ENCODE measurements around the gene ZNF618. TPM values are rescaled to one million over a fixed set of nuclear protein-coding genes. Genes with fewer than 3 reads are reported as not detected.

Gene ZNF618
- total RNA-seq, 2 experiments from 2014 or later: not detected

- Histone ChIP-seq H4K20me1 (ENCODE audit: insufficient read depth, low read length) (no peaks in the 10 kb centered on the region), H3K79me2 (ENCODE audit: insufficient read depth, low read depth, low read length) (no peaks in the 10 kb centered on the region), H3K4me2 (ENCODE audit: low read length) (no peak overlapping the region), H3K9me2 (ENCODE audit: insufficient read depth, low read length) (no peaks in the 10 kb centered on the region), H3K9me3 (ENCODE audit: low read length) (no peaks in the 10 kb centered on the region), H2AFZ (ENCODE audit: low read length) (no peak overlapping the region), H3K4me1 (ENCODE audit: insufficient read depth, low read length, poor library complexity, severe bottlenecking) (no peaks in the 10 kb centered on the region), H3K36me3 (ENCODE audit: insufficient read depth, low read length) (no peaks in the 10 kb centered on the region), H3K4me3 (ENCODE audit: low read depth, low read length, poor library complexity, severe bottlenecking) (no peak overlapping the region), H3K27ac (ENCODE audit: low read depth, low read length, poor library complexity, severe bottlenecking) (no peak overlapping the region)
- no TSS peak for BruUV-seq (replicated peaks)
- POLR2A ChIA-PET: no interaction called here
- TF ChIP-seq EZH2phosphoT487 (IDR thresholded peaks at IDR 0.05; ENCODE audit: borderline replicate concordance, low read depth, low read length) (no peak), CTCF (conservative IDR thresholded peaks at IDR 0.05; ENCODE audit: low read length) (no peak)
- no peak for DNase-seq (ENCODE audit: low spot score)
- intact Hi-C loops (cut with micrococcal nuclease; ENCODE audit: unreplicated experiment): no loop called here
- CTCF ChIA-PET (ENCODE audit: unreplicated experiment): no interaction called here
Measured at GRCh38 chr9:113998114-113998513, 122.0 kb downstream of the ZNF618 start.

GRCh38 chr9:113998525-113999255, 122.6 kb downstream of the ZNF618 start:
- intact Hi-C loops (cut with micrococcal nuclease; ENCODE audit: unreplicated experiment): no loop called here
- H3K79me2 ChIP-seq (ENCODE audit: insufficient read depth, low read depth, low read length): no peaks in the 10 kb centered on the region
- CTCF ChIA-PET (ENCODE audit: unreplicated experiment): no interaction called here
- no peaks in the 10 kb centered on the region for H3K4me1 ChIP-seq (ENCODE audit: insufficient read depth, low read length, poor library complexity, severe bottlenecking)
- H3K4me2 ChIP-seq (ENCODE audit: low read length): no peak overlapping the region
- no peak overlapping the region for H3K27ac ChIP-seq (ENCODE audit: low read depth, low read length, poor library complexity, severe bottlenecking)
- no TSS peak for BruUV-seq (replicated peaks)
- TF ChIP-seq CTCF (conservative IDR thresholded peaks at IDR 0.05; ENCODE audit: low read length) (0 out of 2 replicates have a peak, but pooled peaks have one; percentile 13), EZH2phosphoT487 (IDR thresholded peaks at IDR 0.05; ENCODE audit: borderline replicate concordance, low read depth, low read length) (no peak)
- no peak overlapping the region for H2AFZ ChIP-seq (ENCODE audit: low read length)
- H4K20me1 ChIP-seq (ENCODE audit: insufficient read depth, low read length): no peaks in the 10 kb centered on the region
- H3K4me3 ChIP-seq (ENCODE audit: low read depth, low read length, poor library complexity, severe bottlenecking): no peak overlapping the region
- DNase-seq (ENCODE audit: low spot score): no peak
- no peaks in the 10 kb centered on the region for H3K9me3 ChIP-seq (ENCODE audit: low read length)
- no peaks in the 10 kb centered on the region for H3K36me3 ChIP-seq (ENCODE audit: insufficient read depth, low read length)
- H3K9me2 ChIP-seq (ENCODE audit: insufficient read depth, low read length): no peaks in the 10 kb centered on the region
- POLR2A ChIA-PET: no interaction called here

- ChIA-PET POLR2A (no interaction called here), CTCF (ENCODE audit: unreplicated experiment) (no interaction called here)
- H3K36me3 ChIP-seq (ENCODE audit: insufficient read depth, low read length): no peaks in the 10 kb centered on the region
- DNase-seq (ENCODE audit: low spot score): no peak
- no peak overlapping the region for H3K4me3 ChIP-seq (ENCODE audit: low read depth, low read length, poor library complexity, severe bottlenecking)
- H3K9me2 ChIP-seq (ENCODE audit: insufficient read depth, low read length): no peaks in the 10 kb centered on the region
- no TSS peak for BruUV-seq (replicated peaks)
- H3K4me1 ChIP-seq (ENCODE audit: insufficient read depth, low read length, poor library complexity, severe bottlenecking): no peaks in the 10 kb centered on the region
- no peak for TF ChIP-seq EZH2phosphoT487 (IDR thresholded peaks at IDR 0.05; ENCODE audit: borderline replicate concordance, low read depth, low read length)
- TF ChIP-seq CTCF (conservative IDR thresholded peaks at IDR 0.05; ENCODE audit: low read length): no peak
- no peak overlapping the region for H3K4me2 ChIP-seq (ENCODE audit: low read length)
- H3K27ac ChIP-seq (ENCODE audit: low read depth, low read length, poor library complexity, severe bottlenecking): no peak overlapping the region
- H3K9me3 ChIP-seq (ENCODE audit: low read length): no peaks in the 10 kb centered on the region
- no peaks in the 10 kb centered on the region for H4K20me1 ChIP-seq (ENCODE audit: insufficient read depth, low read length)
- no peak overlapping the region for H2AFZ ChIP-seq (ENCODE audit: low read length)
- H3K79me2 ChIP-seq (ENCODE audit: insufficient read depth, low read depth, low read length): no peaks in the 10 kb centered on the region
- intact Hi-C loops (cut with micrococcal nuclease; ENCODE audit: unreplicated experiment): no loop called here
Measured at GRCh38 chr9:113999256-114000062, 123.3 kb downstream of the ZNF618 start.
